Measurements from ENCODE around the gene AMZ1.

Gene AMZ1

DNA sequence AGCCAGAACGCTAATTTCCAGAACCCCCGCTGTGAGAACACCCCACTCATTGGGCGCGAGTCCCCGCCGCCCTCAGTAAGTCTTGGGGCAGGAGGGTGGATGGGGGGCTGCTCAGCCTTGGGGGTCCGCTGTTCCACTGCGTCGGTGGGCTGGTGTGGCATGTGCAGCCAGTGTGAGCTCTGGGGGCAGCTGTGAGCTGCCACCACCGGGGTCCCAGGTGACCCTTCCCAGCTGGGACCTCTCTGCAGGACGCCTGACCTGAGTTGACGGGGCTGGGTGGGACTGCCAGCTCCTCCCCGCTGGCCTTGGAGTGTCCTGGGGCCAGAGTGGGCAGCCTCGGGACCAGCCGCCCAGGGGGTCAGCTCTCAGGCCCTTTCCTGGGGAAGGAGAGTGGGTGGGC lies 29.1 kb upstream of the AMZ1 start:
- no peaks in the 10 kb centered on the region for H3K4me1 ChIP-seq (ENCODE audit: control extremely low read depth in 1 of 4, control insufficient read depth in 4 of 4, insufficient read depth in 4 of 4, low read length in 3 of 4)
- H3K9me3 ChIP-seq (ENCODE audit: control extremely low read depth in 1 of 5, control insufficient read depth in 4 of 5, insufficient read depth in 2 of 5, low read depth in 1 of 5, low read length in 4 of 5) = no peaks in the 10 kb centered on the region
- peaks cover 4 to 65% (median 42%) of the 10 kb centered on the region in 4 experiments for H3K36me3 ChIP-seq (ENCODE audit: control insufficient read depth in 4 of 4, insufficient read depth in 4 of 4, low read length in 3 of 4)
- POLR2A ChIA-PET = interaction anchor here (1.2 kb wide), 1 partner anchor 14 kb away, joined by 4 read pairs; no protein-coding TSS in a partner anchor
- CTCF ChIA-PET = interaction anchor here (1.0 to 1.8 kb wide), 7 partner anchors 12 to 181 kb away, joined by 3 to 5 read pairs (median 5); no protein-coding TSS in a partner anchor
- no peak overlapping the region for H3K4me3 ChIP-seq (ENCODE audit: control insufficient read depth in 1 of 7, extremely low read depth in 1 of 7, insufficient read depth in 4 of 7, low read depth in 2 of 7, low read length in 6 of 7)
- H3K27ac ChIP-seq (ENCODE audit: insufficient read depth in 1 of 2, low read depth in 1 of 2, low read length in 2 of 2, poor library complexity in 1 of 2, severe bottlenecking in 2 of 2) = no peak overlapping the region
- no peaks in the 10 kb centered on the region for H3K27me3 ChIP-seq (replicated peaks in 2 of 5; ENCODE audit: control insufficient read depth in 4 of 5, insufficient read depth in 5 of 5, low read length in 4 of 5)
- 100% methylated on average over 11 of the region's 15 CpGs for WGBS (ENCODE audit: insufficient coverage)
- DNase-seq = no peak

GRCh38 chr7:2659556-2660358 lies 28.2 kb upstream of the AMZ1 start:
- POLR2A ChIA-PET = no interaction called here
- H3K4me3 ChIP-seq (ENCODE audit: control insufficient read depth in 1 of 7, extremely low read depth in 1 of 7, insufficient read depth in 4 of 7, low read depth in 2 of 7, low read length in 6 of 7) = no peak overlapping the region
- H3K36me3 ChIP-seq (ENCODE audit: control insufficient read depth in 4 of 4, insufficient read depth in 4 of 4, low read length in 3 of 4) = peaks cover 4 to 64% (median 41%) of the 10 kb centered on the region in 4 experiments
- H3K4me1 ChIP-seq (ENCODE audit: control extremely low read depth in 1 of 4, control insufficient read depth in 4 of 4, insufficient read depth in 4 of 4, low read length in 3 of 4) = no peaks in the 10 kb centered on the region
- no peak for DNase-seq
- H3K27me3 ChIP-seq (replicated peaks in 2 of 5; ENCODE audit: control insufficient read depth in 4 of 5, insufficient read depth in 5 of 5, low read length in 4 of 5) = no peaks in the 10 kb centered on the region
- 94% methylated on average over 27 of the region's 36 CpGs for WGBS (ENCODE audit: insufficient coverage)
- H3K27ac ChIP-seq (ENCODE audit: insufficient read depth in 1 of 2, low read depth in 1 of 2, low read length in 2 of 2, poor library complexity in 1 of 2, severe bottlenecking in 2 of 2) = no peak overlapping the region
- no peaks in the 10 kb centered on the region for H3K9me3 ChIP-seq (ENCODE audit: control extremely low read depth in 1 of 5, control insufficient read depth in 4 of 5, insufficient read depth in 2 of 5, low read depth in 1 of 5, low read length in 4 of 5)
- CTCF ChIA-PET = interaction anchor here (1.0 to 1.8 kb wide), 8 partner anchors 11 to 181 kb away, joined by 3 to 5 read pairs (median 4); no protein-coding TSS in a partner anchor

GRCh38 chr7:2660359-2661095 lies 27.5 kb upstream of the AMZ1 start:
- H3K36me3 ChIP-seq (ENCODE audit: control insufficient read depth in 4 of 4, insufficient read depth in 4 of 4, low read length in 3 of 4) = peaks cover 4 to 61% (median 40%) of the 10 kb centered on the region in 4 experiments
- ChIA-PET CTCF (interaction anchor here (0.7 to 1.8 kb wide), 3 partner anchors 10 to 98 kb away, joined by 3 to 5 read pairs (median 3); no protein-coding TSS in a partner anchor), POLR2A (no interaction called here)
- H3K27me3 ChIP-seq (replicated peaks in 2 of 5; ENCODE audit: control insufficient read depth in 4 of 5, insufficient read depth in 5 of 5, low read length in 4 of 5) = no peaks in the 10 kb centered on the region
- no peaks in the 10 kb centered on the region for H3K9me3 ChIP-seq (ENCODE audit: control extremely low read depth in 1 of 5, control insufficient read depth in 4 of 5, insufficient read depth in 2 of 5, low read depth in 1 of 5, low read length in 4 of 5)
- no peak for DNase-seq
- no peak overlapping the region for H3K4me3 ChIP-seq (ENCODE audit: control insufficient read depth in 1 of 7, extremely low read depth in 1 of 7, insufficient read depth in 4 of 7, low read depth in 2 of 7, low read length in 6 of 7)
- no peak overlapping the region for H3K27ac ChIP-seq (ENCODE audit: insufficient read depth in 1 of 2, low read depth in 1 of 2, low read length in 2 of 2, poor library complexity in 1 of 2, severe bottlenecking in 2 of 2)
- 94% methylated on average over 23 of the region's 36 CpGs for WGBS (ENCODE audit: insufficient coverage)
- no peaks in the 10 kb centered on the region for H3K4me1 ChIP-seq (ENCODE audit: control extremely low read depth in 1 of 4, control insufficient read depth in 4 of 4, insufficient read depth in 4 of 4, low read length in 3 of 4)

DNA sequence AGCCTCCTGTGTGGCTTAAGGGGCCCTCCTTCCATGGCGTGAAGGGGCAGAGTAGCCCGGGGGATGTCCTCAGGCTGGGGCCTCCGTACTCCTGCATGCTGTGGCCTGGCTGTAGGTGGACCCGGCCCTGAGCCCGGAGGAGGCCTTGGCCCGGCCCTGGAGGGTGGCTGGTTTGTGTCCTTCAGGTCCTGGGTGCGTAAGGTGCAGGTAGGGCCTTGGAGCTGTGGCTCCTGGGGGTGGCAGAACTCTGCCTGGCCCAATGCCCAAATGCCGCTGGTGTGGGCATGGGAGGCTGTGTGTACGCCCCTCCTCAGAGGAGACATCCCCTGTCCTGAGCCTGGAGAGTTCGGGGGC lies 26.9 kb upstream of the AMZ1 start:
- CTCF ChIA-PET = interaction anchor here (0.7 to 1.2 kb wide), 2 partner anchors 16 to 97 kb away, joined by 3 read pairs; no protein-coding TSS in a partner anchor
- 98% methylated on average over 8 of the region's 10 CpGs for WGBS (ENCODE audit: insufficient coverage)

DNA sequence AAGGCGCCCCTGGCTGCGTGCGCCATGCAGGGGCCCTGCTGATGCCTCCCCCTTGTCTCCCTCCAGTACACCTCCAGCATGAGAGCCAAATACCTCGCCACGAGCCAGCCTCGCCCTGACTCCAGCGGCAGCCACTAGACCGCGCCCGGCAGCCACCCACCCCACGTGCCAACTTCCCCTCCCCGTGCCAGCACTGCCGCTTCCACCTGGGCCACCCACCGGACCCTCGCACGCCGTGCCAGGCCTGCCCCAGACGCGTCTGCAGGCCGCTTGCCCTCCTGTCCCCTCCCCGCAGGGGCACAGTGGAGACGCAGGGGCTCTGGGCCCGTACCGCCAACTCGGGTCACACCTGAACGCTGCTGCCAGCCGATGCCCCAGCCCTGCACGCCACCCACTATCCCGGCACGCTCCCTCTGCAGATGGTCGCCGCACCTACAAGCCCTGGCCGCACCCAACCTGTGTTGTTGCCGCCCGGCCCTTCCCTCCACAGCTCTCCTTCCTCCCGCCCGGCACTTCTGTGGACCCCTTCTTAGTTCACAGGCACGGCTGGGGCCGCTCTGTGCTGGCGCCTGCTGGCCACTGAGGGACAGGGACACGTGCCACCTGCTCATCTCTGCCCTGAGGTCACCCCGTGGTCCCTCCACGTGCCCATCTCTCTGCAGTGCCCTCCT lies 26.3 kb upstream of the AMZ1 start:
- 97% methylated on average over 38 of the region's 43 CpGs for WGBS (ENCODE audit: insufficient coverage)
- ChIA-PET POLR2A (no interaction called here), CTCF (interaction anchor here (1.0 kb wide), 1 partner anchor 49 kb away, joined by 3 read pairs; no protein-coding TSS in a partner anchor)
- H3K9me3 ChIP-seq (ENCODE audit: control extremely low read depth in 1 of 5, control insufficient read depth in 4 of 5, insufficient read depth in 2 of 5, low read depth in 1 of 5, low read length in 4 of 5) = no peaks in the 10 kb centered on the region
- H3K27me3 ChIP-seq (replicated peaks in 2 of 5; ENCODE audit: control insufficient read depth in 4 of 5, insufficient read depth in 5 of 5, low read length in 4 of 5) = no peaks in the 10 kb centered on the region
- H3K4me3 ChIP-seq (ENCODE audit: control insufficient read depth in 1 of 7, extremely low read depth in 1 of 7, insufficient read depth in 4 of 7, low read depth in 2 of 7, low read length in 6 of 7) = no peak overlapping the region
- no peaks in the 10 kb centered on the region for H3K4me1 ChIP-seq (ENCODE audit: control extremely low read depth in 1 of 4, control insufficient read depth in 4 of 4, insufficient read depth in 4 of 4, low read length in 3 of 4)
- peaks cover 4 to 49% (median 32%) of the 10 kb centered on the region in 4 experiments for H3K36me3 ChIP-seq (ENCODE audit: control insufficient read depth in 4 of 4, insufficient read depth in 4 of 4, low read length in 3 of 4)
- H3K27ac ChIP-seq (ENCODE audit: insufficient read depth in 1 of 2, low read depth in 1 of 2, low read length in 2 of 2, poor library complexity in 1 of 2, severe bottlenecking in 2 of 2) = no peak overlapping the region
- DNase-seq = no peak

More for the DNA sequence above, 26.9 kb upstream of the AMZ1 start:
- no peaks in the 10 kb centered on the region for H3K4me1 ChIP-seq (ENCODE audit: control extremely low read depth in 1 of 4, control insufficient read depth in 4 of 4, insufficient read depth in 4 of 4, low read length in 3 of 4)
- POLR2A ChIA-PET = no interaction called here
- H3K36me3 ChIP-seq (ENCODE audit: control insufficient read depth in 4 of 4, insufficient read depth in 4 of 4, low read length in 3 of 4) = peaks cover 4 to 55% (median 37%) of the 10 kb centered on the region in 4 experiments
- H3K4me3 ChIP-seq (ENCODE audit: control insufficient read depth in 1 of 7, extremely low read depth in 1 of 7, insufficient read depth in 4 of 7, low read depth in 2 of 7, low read length in 6 of 7) = no peak overlapping the region
- DNase-seq = no peak
- no peak overlapping the region for H3K27ac ChIP-seq (ENCODE audit: insufficient read depth in 1 of 2, low read depth in 1 of 2, low read length in 2 of 2, poor library complexity in 1 of 2, severe bottlenecking in 2 of 2)
- H3K9me3 ChIP-seq (ENCODE audit: control extremely low read depth in 1 of 5, control insufficient read depth in 4 of 5, insufficient read depth in 2 of 5, low read depth in 1 of 5, low read length in 4 of 5) = no peaks in the 10 kb centered on the region
- H3K27me3 ChIP-seq (replicated peaks in 2 of 5; ENCODE audit: control insufficient read depth in 4 of 5, insufficient read depth in 5 of 5, low read length in 4 of 5) = no peaks in the 10 kb centered on the region

GRCh38 chr7:2662273-2663120 lies 25.5 kb upstream of the AMZ1 start:
- CTCF ChIA-PET = interaction anchor here (1.0 to 1.1 kb wide), 2 partner anchors 9 to 50 kb away, joined by 3 read pairs; no protein-coding TSS in a partner anchor

More at GRCh38 chr7:2662273-2663120, 25.5 kb upstream of the AMZ1 start:
- 95% methylated on average over 33 of the region's 33 CpGs for WGBS (ENCODE audit: insufficient coverage)
- Histone ChIP-seq H3K9me3 (ENCODE audit: control extremely low read depth in 1 of 5, control insufficient read depth in 4 of 5, insufficient read depth in 2 of 5, low read depth in 1 of 5, low read length in 4 of 5) (no peaks in the 10 kb centered on the region), H3K4me1 (ENCODE audit: control extremely low read depth in 1 of 4, control insufficient read depth in 4 of 4, insufficient read depth in 4 of 4, low read length in 3 of 4) (no peaks in the 10 kb centered on the region), H3K27me3 (replicated peaks in 2 of 5; ENCODE audit: control insufficient read depth in 4 of 5, insufficient read depth in 5 of 5, low read length in 4 of 5) (no peaks in the 10 kb centered on the region), H3K27ac (ENCODE audit: insufficient read depth in 1 of 2, low read depth in 1 of 2, low read length in 2 of 2, poor library complexity in 1 of 2, severe bottlenecking in 2 of 2) (no peak overlapping the region), H3K36me3 (ENCODE audit: control insufficient read depth in 4 of 4, insufficient read depth in 4 of 4, low read length in 3 of 4) (peaks cover 0 to 42% (median 28%) of the 10 kb centered on the region in 4 experiments), H3K4me3 (ENCODE audit: control insufficient read depth in 1 of 7, extremely low read depth in 1 of 7, insufficient read depth in 4 of 7, low read depth in 2 of 7, low read length in 6 of 7) (no peak overlapping the region)
- POLR2A ChIA-PET = interaction anchor here (0.6 kb wide), 1 partner anchor 97 kb away, joined by 3 read pairs; no protein-coding TSS in a partner anchor
- DNase-seq = no peak

All from common myeloid progenitor, CD34-positive (primary cell).